Activated naive CD8-positive, alpha-beta T cell (primary cell): ENCODE data around the gene DCAF4L1.
A peak's percentile ranks its signal among the peaks of the same experiment; 100 is the strongest.

ENCODE experiments used
- H3K27ac Mint-ChIP-seq: one replicate; pipeline ENCODE4 v1.8.0; 2021; ENCODE audit warnings: mixed read lengths
- H3K27me3 Mint-ChIP-seq: one replicate; pipeline ENCODE4 v1.8.0; 2021; ENCODE audit warnings: mixed read lengths
- H3K36me3 Mint-ChIP-seq: one replicate; pipeline ENCODE4 v1.8.0; 2021; ENCODE audit warnings: mixed read lengths
- H3K4me1 Mint-ChIP-seq: one replicate; pipeline ENCODE4 v1.8.0; 2021; ENCODE audit warnings: low read depth, mixed read lengths
- H3K4me3 Mint-ChIP-seq: one replicate; pipeline ENCODE4 v1.8.0; 2021; ENCODE audit warnings: mild to moderate bottlenecking, mixed read lengths
- H3K9me3 Mint-ChIP-seq: one replicate; pipeline ENCODE4 v1.8.0; 2021; ENCODE audit warnings: low read depth, mixed read lengths

Gene DCAF4L1

DNA sequence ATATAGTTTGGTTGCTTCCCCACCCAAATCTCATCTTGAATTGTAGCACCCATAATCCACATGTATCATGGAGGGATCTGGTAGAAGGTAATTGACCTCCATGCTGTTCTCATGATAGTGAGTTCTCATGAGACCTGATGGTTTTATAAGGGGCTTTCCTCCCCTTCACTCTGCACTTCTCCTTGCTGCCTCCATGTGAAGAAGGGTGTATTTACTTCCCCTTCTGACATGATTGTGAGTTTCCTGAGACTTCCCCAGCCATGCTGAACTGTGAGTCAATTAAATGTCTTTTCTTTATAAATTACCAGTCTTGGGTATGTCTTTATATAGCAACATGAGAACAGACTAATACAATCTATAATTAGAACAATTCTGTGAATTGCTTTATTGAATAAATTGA, 11.9 kb upstream of the DCAF4L1 start:
- Mint-ChIP-seq H3K4me1 (no peaks in the 10 kb centered on the region), H3K27ac (no peak overlapping the region), H3K36me3 (peaks cover 7% of the 10 kb centered on the region), H3K27me3 (peaks cover 7% of the 10 kb centered on the region), H3K9me3 (peaks cover 3% of the 10 kb centered on the region), H3K4me3 (no peak overlapping the region)

DNA sequence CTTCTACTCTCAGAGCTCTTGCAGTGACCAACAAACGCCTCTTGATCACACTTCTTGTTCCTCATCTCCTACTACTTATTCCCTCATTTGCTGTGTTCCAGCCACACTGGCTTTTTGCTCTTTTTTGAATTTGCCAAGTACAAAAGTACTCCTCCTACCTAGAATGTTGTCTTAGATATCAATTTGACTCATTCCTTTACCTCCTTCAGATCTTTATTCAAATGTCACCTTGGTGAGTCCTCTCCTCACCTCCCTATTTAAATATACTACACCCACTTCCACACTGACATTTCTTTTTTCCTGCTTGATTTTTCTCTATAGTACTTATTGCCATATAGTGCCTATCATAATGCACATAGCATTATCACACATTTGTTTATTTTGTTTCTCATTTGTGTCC, 6.2 kb upstream of the DCAF4L1 start:
- Mint-ChIP-seq H3K9me3 (no peaks in the 10 kb centered on the region), H3K4me3 (no peak overlapping the region), H3K4me1 (no peaks in the 10 kb centered on the region), H3K27ac (no peak overlapping the region), H3K27me3 (peaks cover 13% of the 10 kb centered on the region), H3K36me3 (peaks cover 6% of the 10 kb centered on the region)

DNA sequence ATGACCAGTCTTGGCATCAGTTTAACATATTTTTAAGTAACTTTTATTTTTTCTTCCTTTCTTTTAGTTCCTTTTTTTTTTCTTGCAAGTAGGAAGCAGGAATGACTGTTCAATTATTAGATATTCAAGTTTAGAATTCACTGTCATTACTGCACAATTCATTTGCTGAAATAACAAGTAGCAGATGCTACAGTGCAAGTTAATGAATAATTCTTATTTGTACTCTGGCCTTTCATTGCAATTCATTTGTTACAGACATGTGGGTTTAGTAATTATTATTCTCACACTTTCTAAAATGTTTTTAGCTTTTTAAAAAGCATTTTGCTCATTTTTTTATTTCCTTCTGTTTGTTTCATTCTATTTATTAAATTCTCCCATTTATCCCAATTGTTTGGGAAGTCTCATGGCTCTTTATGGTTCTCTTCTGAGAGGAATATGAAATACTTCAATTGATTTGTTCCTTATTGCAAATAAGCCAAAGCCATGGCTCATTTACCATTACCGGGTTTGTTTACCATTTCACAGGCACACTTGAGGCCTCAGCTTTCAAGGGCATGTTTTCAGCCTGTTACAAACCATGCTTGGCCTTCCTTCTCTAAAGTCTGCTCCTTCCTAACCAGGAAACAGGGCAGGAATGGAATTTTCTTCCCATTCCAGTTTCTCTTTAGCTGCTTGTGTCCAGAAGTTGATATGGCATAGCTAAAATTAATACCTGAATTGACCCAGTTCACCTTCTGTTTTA, 4.6 kb upstream of the DCAF4L1 start:
- H3K9me3 Mint-ChIP-seq, result no peaks in the 10 kb centered on the region
- H3K4me1 Mint-ChIP-seq, result no peaks in the 10 kb centered on the region
- peaks cover 6% of the 10 kb centered on the region for H3K36me3 Mint-ChIP-seq
- H3K27me3 Mint-ChIP-seq, result peaks cover 12% of the 10 kb centered on the region
- no peak overlapping the region for H3K4me3 Mint-ChIP-seq
- no peak overlapping the region for H3K27ac Mint-ChIP-seq

DNA sequence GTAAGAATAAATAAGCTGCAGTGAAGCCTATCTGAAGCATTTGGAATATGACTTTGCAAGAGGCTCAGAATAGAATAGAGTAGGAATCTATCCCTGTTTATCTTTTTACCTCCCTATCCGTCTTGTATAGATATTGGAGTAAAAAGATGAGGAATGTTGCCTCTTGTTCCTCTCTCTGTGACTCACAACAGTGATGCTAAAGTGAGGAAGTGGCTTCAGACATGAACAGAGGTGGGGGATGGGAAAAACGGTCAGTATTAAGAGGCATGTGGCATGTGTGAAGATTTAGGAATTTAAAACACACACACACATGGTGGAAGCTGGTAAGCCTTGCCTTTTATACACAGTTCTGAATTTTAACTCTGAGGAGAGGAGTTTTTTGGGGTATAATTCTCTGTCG, 3.8 kb upstream of the DCAF4L1 start:
- H3K4me1 Mint-ChIP-seq, result no peaks in the 10 kb centered on the region
- no peaks in the 10 kb centered on the region for H3K9me3 Mint-ChIP-seq
- H3K27ac Mint-ChIP-seq, result no peak overlapping the region
- H3K4me3 Mint-ChIP-seq, result no peak overlapping the region
- peaks cover 12% of the 10 kb centered on the region for H3K27me3 Mint-ChIP-seq
- H3K36me3 Mint-ChIP-seq, result peaks cover 4% of the 10 kb centered on the region

DNA sequence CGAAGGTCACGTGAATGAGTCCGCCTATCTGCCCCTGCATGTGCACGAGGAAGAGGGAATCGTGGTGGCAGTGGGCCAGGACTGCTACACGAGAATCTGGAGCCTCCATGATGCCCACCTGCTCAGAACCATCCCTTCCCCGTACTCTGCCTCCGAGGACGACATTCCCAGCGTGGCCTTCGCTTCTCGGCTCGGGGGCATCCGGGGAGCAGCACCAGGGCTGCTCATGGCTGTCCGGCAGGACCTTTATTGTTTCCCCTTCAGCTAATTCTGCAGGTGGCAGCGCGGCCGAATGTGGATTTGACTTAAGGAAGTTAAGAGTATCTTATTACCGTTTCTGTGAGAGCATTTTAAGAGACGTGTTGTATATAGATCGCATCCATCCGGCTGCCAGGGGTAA, 1.2 kb downstream of the DCAF4L1 start:
- H3K27me3 Mint-ChIP-seq, result peaks cover 1% of the 10 kb centered on the region
- H3K4me3 Mint-ChIP-seq, result no peak overlapping the region
- no peaks in the 10 kb centered on the region for H3K9me3 Mint-ChIP-seq

DNA sequence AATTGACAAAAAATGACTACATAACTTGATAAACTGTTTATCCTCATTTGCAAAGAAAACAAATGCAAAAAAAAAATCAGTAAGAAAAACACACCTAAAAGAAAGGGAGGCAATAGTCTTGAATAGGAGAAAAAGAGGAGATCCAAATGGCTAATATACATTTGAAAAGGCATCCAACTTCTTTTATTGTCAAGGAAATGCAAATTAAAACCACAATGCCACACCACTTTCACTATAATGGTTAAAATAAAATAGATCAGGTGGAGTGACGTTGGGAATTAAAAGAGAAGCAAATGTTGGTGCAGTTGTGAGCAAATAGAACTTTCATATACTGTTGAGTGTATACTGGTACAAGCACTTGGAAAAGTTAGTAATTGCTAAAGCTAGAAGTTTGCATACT, 3.6 kb downstream of the DCAF4L1 start:
- H3K4me1 Mint-ChIP-seq, result peaks cover 11% of the 10 kb centered on the region
- no peaks in the 10 kb centered on the region for H3K27me3 Mint-ChIP-seq
- no peak overlapping the region for H3K4me3 Mint-ChIP-seq
- peaks cover 2% of the 10 kb centered on the region for H3K36me3 Mint-ChIP-seq
- H3K9me3 Mint-ChIP-seq, result no peaks in the 10 kb centered on the region
- no peak overlapping the region for H3K27ac Mint-ChIP-seq

More for the DNA sequence above, 1.2 kb downstream of the DCAF4L1 start:
- Mint-ChIP-seq H3K36me3 (peaks cover 4% of the 10 kb centered on the region), H3K4me1 (no peaks in the 10 kb centered on the region), H3K27ac (no peak overlapping the region)

DNA sequence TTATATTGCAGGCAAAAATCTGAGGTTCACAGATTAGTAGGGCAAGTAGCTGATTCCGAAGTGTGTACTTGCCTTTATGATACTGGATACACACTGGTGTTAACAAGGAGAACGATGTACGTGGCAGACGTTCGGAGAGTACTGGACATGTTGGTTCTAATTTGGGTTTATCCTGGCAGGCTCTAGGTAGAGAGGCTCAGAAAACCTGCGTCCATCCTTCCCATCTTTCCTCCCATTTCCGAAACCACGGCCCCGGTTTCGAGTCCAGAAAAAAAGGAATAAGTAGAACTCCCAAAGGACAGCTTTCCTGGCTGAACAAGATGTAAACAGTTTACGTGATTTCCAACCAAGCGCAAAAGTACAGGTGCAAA, 8.4 kb downstream of the DCAF4L1 start:
- Mint-ChIP-seq H3K4me1 (peaks cover 37% of the 10 kb centered on the region), H3K4me3 (peak overlapping the region; percentile 98), H3K27ac (peak overlapping the region; percentile 93), H3K9me3 (no peaks in the 10 kb centered on the region), H3K36me3 (no peaks in the 10 kb centered on the region), H3K27me3 (no peaks in the 10 kb centered on the region)

DNA sequence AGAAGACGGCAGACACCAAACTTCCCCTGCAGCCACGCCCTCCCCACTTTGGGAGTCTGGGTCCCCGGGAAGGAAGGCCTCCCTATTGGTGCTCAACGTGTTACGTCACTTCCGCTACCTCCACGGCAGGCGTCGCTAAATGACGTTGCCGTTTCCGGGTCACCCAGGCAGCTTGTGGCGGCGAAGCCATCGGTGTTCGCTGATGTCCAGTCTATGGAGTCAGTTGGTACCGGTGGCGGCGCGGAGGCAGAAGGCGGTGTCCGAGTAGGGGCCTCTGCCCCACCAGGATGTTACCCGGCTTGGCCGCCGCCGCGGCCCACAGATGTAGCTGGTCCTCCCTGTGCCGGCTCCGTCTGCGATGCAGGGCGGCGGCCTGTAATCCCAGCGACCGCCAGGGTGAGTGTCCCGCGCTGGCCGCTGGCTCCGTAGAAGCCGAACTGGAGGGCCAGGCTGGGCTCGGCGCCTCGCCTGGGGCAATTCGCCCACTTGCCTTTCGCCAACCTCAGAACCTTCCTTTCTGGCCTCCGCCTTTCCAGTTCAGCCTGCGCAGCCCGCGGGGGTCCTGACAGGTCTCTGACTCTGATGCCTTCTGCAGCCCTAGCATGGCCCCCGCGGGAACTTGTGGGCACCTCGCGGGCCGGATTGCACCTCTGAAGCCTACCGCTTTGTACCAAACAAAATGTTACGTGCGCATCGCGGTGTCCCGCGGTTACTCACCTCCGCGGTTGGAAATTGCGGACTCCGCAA, 9.0 kb downstream of the DCAF4L1 start, which contains the start of gene SLC30A9:
SLC30A9 (plus strand) TSS at position 166 of the 747 bp plus-strand sequence; CDS start at position 288, 122 bp downstream.
- peak within 1 kb of the TSS; percentile 93 for H3K27ac Mint-ChIP-seq
- no peaks in the 10 kb centered on the region for H3K9me3 Mint-ChIP-seq
- H3K4me1 Mint-ChIP-seq, result peaks cover 38% of the 10 kb centered on the region
- H3K36me3 Mint-ChIP-seq, result no peaks in the 10 kb centered on the region
- no peaks in the 10 kb centered on the region for H3K27me3 Mint-ChIP-seq
- peak within 1 kb of the TSS; percentile 98 for H3K4me3 Mint-ChIP-seq

DNA sequence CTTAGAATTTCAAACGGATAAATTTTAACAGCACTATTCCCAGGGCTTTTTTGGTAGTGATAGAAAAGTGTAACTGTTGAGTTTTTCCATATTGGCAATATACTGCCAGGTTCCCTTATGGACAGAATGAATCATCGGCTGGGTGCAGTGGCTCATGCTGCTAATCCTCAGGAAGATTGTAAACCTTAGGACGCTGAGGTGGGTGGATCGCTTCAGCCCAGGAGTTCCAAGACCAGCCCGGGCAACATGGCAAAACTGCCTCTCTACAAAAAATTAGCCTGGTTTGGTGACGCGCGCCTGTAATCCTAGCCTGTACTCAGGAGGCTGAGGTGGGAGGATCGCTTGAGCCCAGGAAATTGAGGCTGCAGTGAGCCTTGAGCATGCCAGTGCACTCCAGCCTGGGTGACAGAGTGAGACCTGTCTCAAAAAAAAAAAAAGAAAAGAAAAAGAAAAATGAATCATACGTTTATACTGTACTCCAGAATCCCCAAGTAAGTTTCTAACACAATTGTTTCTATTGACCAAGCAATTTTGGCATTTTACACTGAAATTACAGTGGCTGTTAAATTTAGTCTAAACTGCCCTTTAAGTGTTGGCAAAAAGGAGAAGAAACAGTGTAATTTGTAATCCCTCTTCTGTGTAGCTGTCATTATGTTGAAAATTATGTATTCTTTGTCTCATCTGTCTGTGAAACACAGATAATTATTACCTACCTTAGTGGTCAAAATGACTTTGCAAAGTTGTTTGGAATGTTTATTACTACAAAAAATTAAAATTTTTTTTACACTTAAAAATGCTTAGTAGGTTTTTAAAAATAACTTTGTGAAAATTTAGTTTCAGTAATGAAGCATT, 10.6 kb downstream of the DCAF4L1 start:
- H3K27me3 Mint-ChIP-seq, result no peaks in the 10 kb centered on the region
- H3K27ac Mint-ChIP-seq, result peak overlapping the region; percentile 58

DNA sequence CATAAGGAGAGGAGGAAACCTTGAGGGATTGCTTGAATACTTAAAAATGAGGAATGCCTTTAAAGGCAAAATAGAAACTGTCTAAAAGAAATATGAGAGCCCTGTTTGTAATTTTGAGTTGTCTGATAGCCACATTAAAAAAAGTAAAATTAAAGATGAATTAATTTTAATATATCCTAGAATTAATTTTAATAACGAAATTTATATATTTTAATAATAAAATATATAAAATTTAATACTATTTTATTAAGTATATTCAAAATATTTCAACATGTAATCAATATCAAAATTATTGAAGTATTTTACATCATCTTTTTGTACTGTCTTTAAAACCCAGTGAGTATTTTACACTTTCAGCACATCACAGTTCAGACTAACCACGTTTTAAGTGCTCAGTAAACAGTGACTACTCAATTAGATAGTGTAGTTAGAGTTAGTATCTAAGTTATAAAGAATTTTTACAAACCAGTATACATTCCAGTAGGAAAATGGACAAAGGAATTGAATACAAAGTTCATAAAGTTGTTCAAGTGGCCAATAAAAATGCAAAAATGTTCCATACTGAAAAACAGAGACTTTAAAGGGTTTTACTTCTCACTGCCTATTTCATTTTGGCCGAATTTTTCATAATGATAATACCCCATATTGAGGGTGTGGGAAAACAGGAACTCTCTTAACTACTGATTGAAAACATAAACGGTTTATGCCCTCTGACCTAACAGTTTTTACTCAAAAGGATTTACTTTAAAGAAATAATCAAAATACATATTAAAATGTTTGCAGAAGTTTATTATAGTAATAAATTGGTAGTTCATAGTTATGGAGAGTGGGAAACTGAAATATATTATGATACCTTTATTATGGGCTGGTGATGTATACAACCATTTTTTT, 11.7 kb downstream of the DCAF4L1 start:
- H3K9me3 Mint-ChIP-seq, result no peaks in the 10 kb centered on the region
- H3K27ac Mint-ChIP-seq, result no peak overlapping the region
- H3K36me3 Mint-ChIP-seq, result no peaks in the 10 kb centered on the region
- H3K27me3 Mint-ChIP-seq, result no peaks in the 10 kb centered on the region
- peaks cover 44% of the 10 kb centered on the region for H3K4me1 Mint-ChIP-seq
- no peak overlapping the region for H3K4me3 Mint-ChIP-seq

More for the DNA sequence above, 10.6 kb downstream of the DCAF4L1 start:
- Mint-ChIP-seq H3K36me3 (no peaks in the 10 kb centered on the region), H3K4me3 (peak overlapping the region; percentile 98), H3K9me3 (no peaks in the 10 kb centered on the region), H3K4me1 (peaks cover 40% of the 10 kb centered on the region)

DNA sequence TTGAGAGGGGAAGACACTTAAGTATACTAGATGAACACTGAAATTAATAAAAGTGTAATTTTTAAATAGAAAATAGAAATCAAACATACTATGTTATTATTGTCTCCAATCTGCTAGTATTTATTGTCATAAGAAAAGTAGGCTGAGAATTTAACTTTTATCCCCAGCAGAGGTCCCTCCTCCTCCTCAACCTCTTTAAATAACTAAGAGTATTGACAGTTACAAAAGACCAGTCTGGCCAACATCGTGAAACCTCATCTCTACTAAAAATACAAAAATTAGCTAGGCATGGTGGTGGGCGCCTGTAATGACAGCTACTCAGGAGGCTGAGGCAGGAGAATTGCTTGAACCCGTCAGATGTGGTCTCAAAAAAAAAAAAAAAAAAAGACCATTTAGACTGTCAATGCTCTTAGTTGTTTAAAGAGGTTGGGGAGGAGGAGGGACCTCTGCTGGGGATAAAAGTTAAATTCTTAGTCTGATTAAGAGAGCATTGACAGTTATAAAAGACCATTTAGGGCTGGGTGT, 13.0 kb downstream of the DCAF4L1 start:
- Mint-ChIP-seq H3K27me3 (no peaks in the 10 kb centered on the region), H3K9me3 (no peaks in the 10 kb centered on the region), H3K4me3 (no peak overlapping the region), H3K27ac (no peak overlapping the region), H3K4me1 (peaks cover 43% of the 10 kb centered on the region), H3K36me3 (no peaks in the 10 kb centered on the region)

DNA sequence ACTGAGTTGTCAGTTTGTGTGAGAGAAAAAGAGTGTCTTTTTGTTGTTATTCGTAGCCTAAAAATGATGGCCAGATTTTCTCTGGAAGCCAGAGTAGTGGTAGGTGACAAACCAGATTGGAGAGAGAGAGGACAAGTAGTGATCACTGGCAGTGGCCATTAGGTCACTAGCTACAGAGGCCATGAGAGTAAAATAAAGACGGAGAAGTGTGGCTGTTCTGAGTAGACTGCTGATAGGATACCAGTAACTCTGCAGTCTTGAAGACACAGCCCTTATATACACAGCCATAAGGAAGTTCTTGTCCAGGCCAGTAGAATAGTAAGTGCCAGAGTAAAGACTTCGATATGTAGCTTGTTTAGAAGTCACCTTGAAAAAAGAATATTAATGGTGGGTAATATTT, 16.5 kb downstream of the DCAF4L1 start:
- Mint-ChIP-seq H3K4me1 (peaks cover 35% of the 10 kb centered on the region), H3K27me3 (no peaks in the 10 kb centered on the region)

DNA sequence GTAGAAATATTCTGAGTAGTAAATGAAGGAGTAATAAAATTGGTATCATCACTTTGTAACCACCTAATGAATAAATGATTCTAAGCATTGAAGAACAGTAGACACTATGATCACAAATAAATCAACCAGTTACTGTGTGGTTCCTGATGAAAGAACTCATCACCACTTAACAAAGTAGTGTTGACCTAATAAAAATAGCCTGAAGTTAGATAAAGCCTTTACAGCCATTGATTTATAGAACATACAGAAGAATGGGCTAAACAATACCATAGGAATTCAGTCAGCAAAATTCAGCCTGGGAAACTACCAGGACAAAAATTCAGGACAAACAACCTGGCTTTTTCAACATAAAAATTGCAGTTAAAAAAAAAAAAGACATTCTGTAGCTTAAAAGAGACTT, 17.8 kb downstream of the DCAF4L1 start:
- H3K4me3 Mint-ChIP-seq, result no peak overlapping the region
- H3K36me3 Mint-ChIP-seq, result peaks cover 19% of the 10 kb centered on the region
- H3K27me3 Mint-ChIP-seq, result no peaks in the 10 kb centered on the region
- H3K9me3 Mint-ChIP-seq, result no peaks in the 10 kb centered on the region
- H3K27ac Mint-ChIP-seq, result no peak overlapping the region
- H3K4me1 Mint-ChIP-seq, result peaks cover 46% of the 10 kb centered on the region

More for the DNA sequence above, 16.5 kb downstream of the DCAF4L1 start:
- Mint-ChIP-seq H3K9me3 (no peaks in the 10 kb centered on the region), H3K36me3 (peaks cover 8% of the 10 kb centered on the region), H3K4me3 (no peak overlapping the region), H3K27ac (no peak overlapping the region)
